Activated CD8-positive, alpha-beta memory T cell treated with anti-CD3 and anti-CD28 coated beads, Interleukin-2, amount 50 U/mL, for 4 hours (primary cell): Measurements from ENCODE around the gene MYO16.
"Not testable (repeated sequence)": the region's sequence is repeated elsewhere in the genome, so short reads cannot be mapped to it uniquely, and the experiment has no call there.

ENCODE experiments used
- DNase-seq: peaks from one replicate; pipeline ENCODE4 v3.0.0-alpha.2; 2020

The MYO16 gene

DNA sequence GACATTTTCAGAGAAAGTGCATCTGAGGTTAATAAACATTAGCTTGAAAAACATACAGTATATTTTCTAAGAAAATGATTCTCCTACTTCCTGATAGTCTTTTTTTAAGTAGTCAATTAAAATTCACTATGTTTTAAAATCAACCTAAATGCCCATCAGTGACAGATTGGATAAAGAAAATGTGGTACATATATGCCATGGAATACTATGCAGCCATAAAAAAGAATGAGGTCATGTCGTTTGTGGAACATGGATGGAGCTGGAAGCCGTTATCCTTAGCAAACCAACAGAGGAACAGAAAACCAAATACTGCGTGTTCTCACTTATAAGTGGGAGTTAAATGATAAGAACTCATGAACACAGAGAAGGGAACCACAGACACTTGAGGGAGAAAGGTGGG is 462.8 kb downstream of the MYO16 start:
- DNase-seq: not testable (repeated sequence)

DNA sequence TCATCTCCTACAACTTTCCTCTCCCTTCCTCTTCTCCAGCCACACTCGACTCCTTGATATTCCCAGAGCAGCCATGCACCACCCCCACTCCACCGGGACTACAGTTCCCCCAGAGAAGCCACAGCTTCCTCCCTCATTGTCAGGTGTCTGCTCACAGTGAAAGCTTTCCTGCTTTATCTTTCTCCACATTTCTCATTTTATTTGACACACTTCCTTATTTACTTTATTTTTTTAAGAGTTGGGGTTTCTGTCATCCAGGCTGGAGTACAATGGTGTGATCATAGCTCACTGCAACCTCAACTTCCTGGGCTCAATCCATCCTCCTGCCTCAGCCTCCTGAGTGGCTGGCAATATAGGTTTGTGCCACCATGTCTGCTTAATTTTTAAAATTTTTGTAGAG is 464.6 kb downstream of the MYO16 start:
- no peak for DNase-seq

DNA sequence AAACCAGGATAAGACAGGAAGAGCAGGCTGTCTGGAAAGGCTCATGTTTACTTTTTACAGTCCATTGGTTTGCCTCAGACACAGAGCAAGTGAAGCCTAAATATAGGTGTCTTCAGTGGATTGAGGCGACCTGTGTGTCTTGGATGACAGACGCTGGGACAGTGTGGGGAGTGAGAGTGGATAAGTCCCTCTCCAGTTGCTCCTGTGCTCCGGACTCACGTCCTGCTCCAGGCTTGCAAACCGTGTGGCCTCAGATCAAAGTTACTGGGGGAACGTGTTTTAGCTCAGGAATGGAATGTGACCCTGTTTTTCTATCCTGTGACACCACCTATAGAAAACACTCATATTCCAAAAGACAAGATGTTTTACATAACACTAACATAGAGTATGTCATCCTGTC is 465.7 kb downstream of the MYO16 start:
- no peak for DNase-seq

DNA sequence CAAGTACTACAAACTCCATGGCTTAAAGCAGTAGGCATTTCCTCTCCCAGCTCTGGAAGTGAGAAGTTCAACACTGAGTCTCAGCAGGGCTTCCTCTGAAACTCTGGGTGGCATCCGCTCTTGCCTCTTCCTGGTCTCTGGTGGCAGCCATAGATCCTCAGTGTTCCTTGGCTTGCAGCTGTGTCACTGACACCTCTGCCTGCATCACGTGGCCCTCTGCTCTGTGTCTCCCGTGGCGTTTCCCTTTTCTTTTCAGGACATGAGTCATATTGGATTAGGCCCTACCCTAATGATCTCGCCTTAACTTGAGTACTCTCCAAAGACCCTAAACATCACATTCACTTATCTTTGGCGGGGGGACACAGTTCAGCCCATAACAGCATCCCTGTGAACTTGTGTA is 466.7 kb downstream of the MYO16 start:
- DNase-seq: no peak

DNA sequence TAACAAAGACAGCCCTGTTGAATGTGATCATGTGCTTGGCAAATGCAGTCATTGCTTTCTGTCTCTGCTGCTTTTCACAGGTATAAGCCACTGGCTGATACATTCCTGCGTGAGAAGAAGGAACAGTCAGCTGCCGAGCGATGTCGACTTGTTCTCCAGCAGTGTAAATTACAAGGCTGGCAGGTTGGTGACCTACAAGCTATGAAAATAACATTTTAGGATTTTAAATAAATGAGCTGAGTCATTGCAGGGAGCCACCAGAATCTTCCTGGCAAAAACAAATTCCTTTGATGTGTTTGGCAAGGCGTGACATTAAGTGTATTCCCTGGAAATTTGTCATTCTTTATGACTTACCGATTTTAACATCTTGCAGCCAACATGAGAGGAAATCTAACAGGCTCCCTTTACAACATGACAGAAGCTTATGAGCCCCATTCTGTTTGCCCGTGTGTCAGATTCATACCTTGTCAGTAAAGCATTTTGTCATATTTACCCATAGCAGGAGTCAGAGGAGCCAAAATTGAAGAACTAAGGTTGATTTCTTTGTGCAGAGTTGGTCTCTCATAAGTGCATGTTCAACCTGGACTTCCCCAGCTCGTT is 471.4 kb downstream of the MYO16 start:
- no peak for DNase-seq

DNA sequence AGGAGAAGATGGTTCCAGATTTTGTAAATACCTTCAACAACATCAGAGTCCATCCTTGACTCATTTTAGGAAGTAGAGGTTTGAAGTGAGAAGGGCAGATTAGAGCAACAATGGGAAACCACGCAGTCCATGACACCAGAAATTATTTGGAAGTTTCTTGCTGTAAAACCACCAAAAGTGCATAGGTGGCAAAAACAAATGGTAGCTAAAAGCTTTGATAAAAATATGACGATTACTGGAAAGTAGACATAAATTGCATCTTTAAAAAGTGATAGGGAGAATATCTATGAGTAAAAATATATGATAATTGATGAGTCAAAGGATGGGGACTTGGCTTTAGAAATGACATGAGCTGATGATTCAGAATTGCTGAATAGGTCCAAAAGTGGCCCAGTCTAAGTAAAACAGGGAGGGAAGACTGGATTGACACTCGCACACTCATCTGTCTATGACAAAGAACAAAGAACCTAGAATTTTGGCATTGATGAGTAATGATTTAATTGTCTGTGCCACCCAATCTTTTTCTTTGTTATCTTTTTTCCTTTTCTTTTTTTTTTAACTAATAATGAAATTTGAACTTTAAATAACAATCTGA is 472.2 kb downstream of the MYO16 start:
- no peak for DNase-seq

DNA sequence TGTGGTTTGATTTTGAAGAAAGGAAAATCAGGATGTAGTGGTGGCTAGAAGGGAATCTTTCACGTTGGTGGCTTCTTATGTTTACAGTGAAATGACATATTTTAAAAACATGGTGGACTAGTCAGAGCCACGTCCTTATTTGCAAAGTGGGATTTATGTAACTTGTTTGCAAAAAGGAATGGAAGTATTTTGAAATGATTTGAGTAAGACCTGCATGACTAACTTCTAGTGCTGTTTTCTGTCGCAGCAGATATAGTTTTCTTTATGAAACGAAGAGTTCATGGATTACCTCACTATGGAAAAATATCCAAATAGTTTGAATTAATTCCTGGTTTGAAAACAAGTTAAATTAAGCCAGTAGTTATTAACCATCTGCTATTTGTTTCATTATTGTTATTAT is 476.5 kb downstream of the MYO16 start:
- no peak for DNase-seq

DNA sequence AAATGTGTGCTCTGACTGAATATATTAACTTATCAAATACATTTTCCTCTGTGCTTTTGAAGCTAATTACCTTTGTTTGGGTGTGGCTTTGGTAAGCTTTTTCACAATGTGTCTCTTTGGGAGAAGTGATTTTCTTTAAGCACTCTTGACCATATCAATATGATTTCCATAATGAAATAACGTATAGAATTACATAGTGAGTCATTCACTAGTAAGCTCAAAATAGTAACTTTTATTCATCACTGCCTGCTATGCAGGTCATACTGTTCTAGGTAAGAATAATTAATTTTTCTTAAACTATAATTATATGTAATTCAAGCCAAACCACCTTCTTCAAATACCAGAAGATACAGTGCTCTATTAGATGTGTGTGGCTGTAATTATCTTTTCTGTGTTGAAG is 480.7 kb downstream of the MYO16 start:
- no peak for DNase-seq

DNA sequence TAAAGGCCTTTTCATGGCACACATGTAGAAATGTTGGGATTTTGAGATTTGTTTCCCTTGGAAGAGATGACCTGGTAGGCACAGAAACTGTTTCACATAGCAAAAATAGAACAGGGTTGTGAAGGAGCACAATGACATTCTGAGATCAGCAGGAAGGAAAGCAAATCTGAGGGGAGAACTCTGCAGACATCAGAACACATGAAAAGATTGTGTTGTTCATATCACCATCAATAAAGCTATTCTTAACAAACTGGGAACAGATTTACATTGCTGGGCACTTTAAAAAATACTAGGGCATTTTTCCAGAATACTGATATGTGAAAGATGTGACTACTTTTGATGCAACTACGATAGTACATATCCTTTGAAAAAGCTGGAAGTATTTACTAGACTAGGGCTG is 481.7 kb downstream of the MYO16 start:
- no peak for DNase-seq

DNA sequence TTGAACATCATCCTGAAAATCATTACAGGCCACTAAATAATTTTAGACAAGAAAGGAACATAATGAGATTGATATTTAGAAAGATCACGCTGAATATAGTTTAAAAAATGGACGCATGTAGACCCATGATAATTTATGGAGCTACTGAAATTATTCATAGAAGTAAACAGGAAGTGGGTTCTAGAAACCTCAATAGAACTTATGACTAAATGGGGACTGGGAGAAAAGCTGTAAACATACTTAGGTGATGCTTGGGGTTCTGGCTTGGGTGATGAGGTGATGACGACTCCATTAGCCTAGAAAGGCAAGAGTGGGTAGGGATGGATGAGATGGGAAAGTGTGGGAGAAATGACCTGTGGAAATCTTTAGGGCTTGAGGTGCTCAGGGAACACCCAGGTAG is 484.0 kb downstream of the MYO16 start:
- no peak for DNase-seq

DNA sequence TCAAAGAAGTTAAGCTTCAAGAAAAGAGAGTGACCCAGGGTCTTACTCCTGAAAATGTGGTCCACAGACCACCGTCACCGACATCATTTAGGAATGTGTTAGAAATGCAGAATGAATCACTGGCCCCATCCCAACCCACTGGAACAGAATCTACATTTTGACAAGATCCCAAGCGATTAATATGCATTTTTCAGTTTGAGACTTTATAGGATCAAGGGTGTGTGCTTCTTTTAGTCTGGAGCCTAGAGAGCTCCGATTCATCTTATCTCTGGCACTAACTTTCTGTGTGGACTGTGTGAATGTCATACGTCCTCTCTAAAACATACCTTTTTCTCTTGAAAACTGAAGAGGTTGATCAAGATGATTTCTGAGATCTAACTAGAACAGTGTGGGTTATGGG is 484.8 kb downstream of the MYO16 start:
- no peak for DNase-seq

DNA sequence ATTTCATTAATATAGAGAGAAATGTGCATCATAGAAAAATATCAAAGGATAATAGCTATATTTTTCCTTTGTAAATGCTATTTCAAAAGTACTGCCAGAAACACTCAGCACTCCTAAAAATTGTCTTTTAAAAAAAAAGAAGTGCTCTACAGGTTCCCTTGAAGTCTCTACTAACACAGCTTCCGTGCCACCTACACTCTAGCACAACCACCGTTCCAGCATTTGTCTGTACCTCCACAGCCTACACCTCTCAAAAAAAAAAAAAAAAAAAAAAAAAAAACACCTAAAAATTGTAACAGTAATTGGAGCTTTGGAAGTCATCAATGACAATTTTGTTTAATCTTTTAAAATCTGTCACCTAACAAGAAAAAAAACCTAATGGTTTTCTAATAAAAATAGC is 485.6 kb downstream of the MYO16 start:
- DNase-seq: no peak

DNA sequence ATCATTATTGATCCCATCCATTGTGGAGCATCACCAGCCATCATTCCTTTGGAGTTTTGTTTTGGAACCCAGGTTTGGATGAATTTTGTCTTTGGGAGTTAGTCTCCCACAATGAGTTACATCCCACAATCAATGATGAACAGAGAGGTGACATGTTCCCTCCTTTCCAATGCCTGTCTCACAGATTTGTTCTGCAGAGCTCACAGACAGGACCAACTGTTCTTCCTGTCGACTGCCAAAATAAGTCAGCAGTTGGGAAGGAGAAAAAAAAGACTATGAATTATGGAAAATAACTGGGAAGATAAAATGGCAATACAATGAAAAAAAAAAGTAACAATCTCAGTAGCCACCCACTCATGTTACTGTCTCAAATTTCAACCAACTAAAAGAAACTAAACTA is 489.1 kb downstream of the MYO16 start:
- no peak for DNase-seq

DNA sequence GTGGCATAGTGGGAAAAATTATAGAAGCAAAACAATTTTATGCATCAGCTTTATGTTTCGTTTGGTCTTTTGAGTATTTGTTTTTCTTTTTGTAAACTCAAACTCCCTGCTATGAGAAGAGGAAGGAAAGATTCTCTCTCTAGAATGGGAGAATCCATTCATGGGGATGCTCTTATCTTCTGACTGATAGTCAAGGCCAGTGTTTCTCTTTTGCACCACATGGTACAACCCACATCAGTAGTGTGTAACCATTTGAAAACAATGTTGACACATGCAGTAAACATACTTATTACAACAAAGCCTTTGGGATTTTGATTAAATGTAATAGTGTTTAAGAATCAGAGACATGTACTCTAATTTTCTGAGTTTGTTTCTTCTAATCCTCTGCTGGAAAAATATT is 490.5 kb downstream of the MYO16 start:
- DNase-seq: no peak

DNA sequence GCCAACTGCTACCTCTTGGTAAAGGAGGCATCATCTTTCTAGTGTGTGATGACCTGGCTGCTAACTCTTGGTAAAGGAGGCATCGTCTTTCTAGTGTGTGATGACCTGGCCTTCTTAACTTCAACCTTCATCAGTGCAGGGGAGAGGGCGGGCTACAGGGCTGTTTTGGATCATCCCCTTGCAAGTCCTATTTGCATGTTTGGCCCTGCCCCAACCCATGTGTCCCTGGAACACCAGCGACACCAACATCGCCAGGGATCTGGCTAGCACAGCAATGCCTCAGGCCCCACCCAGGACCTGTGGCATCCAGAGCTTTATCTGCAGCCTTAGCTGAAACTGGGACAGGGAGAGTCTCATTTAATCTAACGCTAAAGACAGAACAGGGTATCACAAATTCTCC is 492.4 kb downstream of the MYO16 start:
- DNase-seq: no peak

DNA sequence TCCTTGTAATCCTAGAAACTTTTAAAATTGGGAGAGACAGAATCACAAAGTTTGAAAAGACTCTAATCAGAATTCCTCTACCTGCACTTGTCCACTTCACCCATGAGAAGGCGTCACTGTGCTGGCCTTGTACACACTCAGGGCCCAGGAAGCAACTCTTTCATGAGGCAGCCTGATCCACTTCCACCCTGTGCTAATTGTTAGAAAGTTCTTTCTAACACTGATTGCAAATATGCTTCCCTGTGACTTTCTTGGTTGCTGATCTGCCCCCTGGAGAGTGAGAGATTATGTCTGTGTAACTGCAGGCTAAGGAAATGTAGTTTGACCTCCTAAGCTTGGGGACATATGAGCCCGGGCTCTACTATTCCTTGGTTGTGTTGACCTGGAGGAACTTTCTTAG is 494.6 kb downstream of the MYO16 start:
- DNase-seq: no peak

DNA sequence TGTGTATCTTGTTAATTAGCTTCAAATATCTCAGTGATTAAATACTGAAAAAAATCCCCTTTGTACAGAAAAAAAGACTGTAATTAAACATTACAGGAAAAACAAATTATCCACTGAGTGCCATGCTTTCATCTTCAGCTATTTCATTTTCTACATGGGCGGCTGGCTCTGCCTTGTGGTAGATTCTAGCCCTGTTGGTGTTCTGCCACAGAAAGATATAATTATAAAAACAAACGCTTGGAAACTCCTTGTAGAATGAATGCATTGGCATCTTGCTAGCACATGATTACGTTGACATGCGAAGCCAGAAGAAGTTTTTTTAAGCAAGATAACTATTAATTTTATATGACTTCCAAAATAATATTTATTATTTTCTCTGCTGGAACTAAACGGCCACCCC is 496.8 kb downstream of the MYO16 start:
- no peak for DNase-seq

DNA sequence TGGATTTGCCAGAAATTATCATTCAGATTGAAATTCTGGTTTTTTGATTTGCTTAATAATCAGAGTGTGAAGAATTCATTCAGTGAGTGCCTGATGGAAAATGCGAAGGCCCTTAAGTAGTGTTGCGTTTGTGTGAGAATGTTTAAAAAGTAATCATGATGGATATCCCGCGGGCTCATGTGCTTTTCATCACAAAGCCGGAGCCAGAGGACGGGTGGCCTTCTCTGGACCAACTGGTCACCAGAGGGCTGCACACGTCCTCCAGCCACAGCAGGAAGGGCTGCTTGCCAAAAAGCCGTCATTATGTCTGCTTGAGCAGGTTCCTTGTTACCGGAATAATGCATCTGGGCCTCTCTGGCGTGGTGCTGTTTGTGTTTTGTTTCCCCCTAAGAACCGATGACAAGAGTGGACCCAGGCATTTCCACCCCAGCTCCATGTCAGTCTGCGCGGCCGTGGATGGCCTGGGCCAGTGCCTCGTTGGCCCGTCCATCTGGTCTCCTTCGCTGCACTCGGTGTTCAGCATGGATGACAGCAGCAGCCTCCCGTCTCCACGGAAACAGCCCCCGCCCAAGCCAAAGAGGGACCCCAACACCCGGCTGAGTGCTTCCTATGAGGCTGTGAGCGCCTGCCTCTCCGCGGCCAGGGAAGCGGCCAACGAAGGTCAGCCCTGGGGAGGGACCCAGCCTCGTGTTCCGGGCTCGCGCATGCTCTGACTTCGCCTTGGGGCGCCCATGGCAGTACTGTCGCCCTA is 497.7 kb downstream of the MYO16 start:
- no peak for DNase-seq

DNA sequence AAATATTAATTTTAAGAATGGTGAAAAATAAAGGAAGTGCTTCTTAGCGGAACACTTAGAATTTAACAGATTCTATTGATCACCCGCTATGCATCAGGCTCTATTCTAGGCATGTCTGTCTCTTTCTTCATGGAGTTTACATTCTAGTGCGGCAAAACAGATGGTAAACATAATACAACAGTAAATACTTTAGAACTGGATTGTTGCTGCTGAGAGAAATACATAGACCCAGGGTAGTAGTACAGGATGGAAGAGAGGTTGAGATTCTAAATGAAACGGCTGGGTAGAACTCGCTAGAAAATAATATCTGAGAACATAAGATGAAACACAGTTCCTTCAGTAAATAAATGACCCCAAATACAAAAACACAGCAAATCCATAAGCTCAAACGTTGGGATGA is 498.7 kb downstream of the MYO16 start:
- no peak for DNase-seq

DNA sequence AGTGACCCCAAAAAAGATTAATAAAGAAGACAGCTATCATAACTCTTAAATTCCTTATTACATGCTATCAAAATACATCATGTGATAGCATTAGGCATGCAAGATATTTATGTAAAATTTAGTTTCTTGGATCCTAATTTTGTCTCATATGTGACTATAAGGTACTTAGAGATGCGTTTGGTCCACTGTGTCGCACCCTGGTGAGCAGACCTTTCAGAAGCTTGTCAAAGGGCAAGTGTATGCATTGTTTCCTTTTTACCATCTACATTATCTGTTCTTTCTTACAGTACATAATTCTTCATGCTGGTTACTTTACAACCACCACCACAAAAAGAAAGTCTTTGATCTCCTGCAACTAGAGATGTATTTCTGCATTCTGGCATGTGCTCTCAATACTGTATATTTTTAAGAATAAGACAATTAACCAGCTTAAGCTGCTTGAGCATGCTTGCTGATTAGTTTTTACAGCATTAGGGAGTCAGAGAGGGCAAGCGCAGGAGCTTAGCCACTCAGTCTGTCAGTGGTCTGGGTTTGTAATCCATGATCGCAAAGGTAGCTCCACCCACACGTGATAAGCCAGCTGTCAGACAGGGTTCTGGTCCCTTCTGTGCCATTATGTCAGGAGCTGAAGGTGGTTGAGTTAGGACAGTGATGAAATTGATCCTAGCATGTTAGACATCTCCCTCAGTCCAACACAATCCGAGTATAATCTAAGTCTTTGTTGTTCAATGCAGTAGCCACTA is 500.9 kb downstream of the MYO16 start:
- no peak for DNase-seq

DNA sequence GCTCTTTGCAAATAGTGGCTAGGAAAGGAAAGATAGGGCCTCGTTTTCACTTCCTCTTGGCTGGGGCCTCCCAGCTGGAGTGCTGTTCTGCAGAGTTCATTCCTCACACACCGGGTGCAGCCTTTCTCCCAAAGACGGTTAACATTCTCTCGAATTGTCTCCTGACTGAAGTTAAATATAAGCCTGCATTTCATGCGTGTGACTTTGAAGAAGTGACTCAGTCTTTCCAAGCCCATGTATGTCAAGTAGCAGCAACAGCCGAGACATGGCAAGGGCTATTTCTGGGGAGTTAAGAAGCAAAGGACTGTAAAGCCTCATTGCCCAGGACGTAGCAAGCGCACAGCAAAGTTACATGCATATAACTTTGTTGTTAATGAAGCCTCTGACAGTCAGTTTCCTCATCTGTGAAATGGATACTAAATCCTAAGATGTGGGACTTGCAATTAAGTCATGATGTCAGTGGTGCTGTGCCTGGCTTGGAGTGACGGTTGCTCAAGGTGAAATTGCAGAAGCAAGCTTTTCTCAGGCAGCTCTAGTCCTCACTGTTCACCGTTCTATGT is 502.4 kb downstream of the MYO16 start:
- no peak for DNase-seq

DNA sequence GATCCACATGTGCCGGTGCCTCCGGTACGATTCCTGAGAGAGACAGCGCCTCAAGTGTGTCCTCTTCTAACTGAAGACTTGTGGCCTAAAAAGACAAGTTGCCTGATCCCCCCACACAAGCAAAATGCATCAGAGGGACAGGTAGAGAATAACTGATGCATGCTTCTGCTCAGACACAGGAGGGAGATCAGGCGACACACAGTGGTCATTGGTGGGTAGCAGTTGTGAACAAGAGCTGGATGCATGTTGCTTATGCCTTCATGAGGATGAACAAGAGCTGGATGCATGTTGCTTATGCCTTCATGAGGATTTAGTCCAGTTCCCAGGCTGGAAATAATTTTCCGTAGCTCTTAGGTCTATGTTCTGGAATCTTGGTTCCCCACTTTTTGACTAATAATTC is 505.6 kb downstream of the MYO16 start:
- no peak for DNase-seq

DNA sequence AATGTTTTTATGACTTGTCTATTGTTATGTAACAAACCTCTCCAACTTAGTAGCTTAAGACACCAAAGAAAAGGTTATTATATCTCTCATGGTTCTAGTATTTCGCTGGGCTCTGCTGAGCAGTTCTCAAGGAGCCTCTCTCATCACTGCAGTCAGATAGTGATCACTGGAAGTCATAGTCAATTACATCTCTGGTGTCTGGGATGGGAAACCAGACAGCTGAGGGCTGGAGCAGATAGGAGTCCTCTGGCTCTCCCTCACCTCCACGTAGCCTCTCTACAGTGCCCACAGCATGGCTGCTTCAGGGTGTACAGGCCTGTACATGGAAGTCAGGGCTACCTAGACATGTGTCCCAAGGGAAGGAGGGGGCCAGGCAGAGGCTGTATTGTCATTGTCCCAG is 507.5 kb downstream of the MYO16 start:
- DNase-seq: no peak

DNA sequence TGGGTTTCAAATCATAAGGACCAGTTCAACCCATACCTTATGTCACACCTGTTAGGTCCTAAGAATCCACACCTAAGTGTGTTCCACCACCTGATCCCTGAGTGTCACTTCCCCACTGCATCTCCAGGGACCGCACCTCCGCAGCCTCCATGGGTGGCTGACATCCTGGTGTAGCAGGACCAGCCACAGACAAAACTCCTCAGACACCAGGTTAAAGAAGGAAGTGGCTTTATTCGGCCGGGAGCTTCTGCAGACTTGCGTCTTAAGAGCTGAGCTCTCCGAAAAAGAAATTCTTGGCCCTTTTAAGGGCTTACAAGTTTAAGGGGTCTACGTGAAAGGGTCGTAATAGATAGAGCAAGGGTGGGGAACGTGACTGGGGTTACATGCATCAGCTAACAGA is 509.9 kb downstream of the MYO16 start:
- no peak for DNase-seq
